Stimulated activated naive CD8-positive, alpha-beta T cell treated with anti-CD3 and anti-CD28 coated beads, Interleukin-15, Interleukin-2, amounts not matched to agents 100 U/mL and 50 U/mL, for 24 hours (primary cell): Measurements from ENCODE around the gene RBM20.

Experiments
- ATAC-seq: fragments of 150-1000 bp; cut with Tn5 transposase; one replicate; pipeline ENCODE4 v1.10.0; 2021
- DNase-seq: peaks from one replicate; pipeline ENCODE4 v3.0.0; 2021

The RBM20 gene

GRCh38 chr10:110836706-110837105 is 192.6 kb downstream of the RBM20 start:
- ATAC-seq (no peak), DNase-seq (no peak)

DNA sequence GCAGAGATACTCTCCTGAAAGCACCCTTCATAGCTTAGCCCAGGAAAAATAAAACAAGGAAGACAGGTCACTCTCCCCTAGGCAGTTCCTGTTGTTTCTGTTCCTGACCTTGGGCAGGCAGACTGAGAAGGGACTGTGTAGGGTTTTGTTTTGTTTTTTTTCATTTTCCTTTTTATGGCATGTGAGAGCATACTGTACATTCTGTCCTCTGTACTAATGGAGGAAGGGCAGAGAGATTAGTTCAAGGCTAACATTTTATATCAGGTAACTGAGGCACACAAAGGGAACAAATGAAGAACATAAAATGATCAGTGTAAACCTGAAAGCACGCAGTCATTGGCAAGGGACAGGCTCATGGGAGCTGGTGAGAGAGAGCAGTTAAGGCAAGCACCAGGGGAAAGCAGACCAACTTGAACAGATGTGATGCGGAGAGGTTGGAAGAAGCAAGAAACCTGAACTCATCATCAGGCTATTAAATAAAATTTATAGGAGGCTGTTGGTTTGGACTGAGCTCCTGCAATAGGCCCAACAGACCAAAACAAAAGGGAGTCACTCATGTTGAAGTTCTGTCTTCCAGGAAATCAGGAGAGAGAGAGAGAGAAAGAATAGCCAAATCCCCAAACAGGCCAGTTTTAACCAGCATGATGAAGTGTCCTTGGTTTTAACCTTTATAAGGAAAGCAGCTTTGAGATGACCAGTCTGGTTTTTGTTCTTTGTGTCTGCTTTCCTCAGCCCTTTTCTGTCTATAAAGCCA is 193.5 kb downstream of the RBM20 start:
- ATAC-seq, result no peak
- DNase-seq, result no peak

GRCh38 chr10:110840225-110840922 is 196.2 kb downstream of the RBM20 start:
- DNase-seq, result peak; percentile 6
- no peak for ATAC-seq

DNA sequence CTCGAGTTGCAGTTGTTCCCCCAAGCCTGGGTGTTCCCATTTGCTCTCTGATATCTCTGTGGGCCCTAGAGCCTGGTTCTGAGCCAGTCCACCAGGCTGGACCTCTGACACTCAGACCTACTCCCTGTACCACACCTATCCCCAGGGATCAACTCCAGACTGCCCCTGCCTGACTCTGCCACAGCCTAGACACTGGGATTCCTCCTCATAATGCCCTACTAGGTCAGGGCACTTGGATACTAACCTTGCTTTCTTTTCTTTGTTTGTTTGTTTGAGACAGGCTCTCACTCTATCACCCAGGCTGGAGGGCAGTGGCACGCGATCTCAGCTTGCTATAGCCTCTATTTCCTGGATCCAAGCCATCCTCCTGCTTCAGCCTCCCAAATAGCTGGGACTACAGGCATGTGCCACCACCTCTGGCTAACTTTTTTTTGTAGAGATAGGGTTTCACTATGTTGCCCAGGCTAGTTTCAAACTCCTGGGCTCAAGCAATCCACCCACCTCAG is 196.8 kb downstream of the RBM20 start:
- no peak for ATAC-seq
- peak; percentile 5 for DNase-seq

DNA sequence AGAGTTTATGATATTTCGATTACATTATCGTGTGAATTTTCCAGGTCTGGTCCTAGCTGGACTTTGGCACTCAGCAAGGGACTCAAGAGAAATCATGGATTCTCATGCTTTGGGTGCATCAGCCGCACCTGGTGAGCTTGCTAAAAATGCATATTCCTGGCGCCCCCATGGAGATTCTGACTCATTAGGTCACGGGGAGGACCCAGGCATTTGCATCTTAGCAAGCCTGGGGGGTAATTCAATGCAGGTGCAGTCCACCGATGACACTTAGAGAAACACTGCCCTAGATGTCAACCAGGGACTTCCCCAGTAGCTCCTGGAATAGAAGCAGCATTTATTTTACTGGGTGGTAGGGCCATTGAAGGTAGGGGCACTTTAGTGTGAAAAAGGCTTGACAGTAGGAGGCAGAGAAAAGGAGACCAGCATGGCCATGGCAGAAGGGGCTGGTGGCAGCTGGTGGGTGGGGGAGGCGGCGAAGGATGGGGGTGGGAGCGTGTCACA is 197.7 kb downstream of the RBM20 start:
- ATAC-seq, result peak; percentile 80
- peak; percentile 66 for DNase-seq

DNA sequence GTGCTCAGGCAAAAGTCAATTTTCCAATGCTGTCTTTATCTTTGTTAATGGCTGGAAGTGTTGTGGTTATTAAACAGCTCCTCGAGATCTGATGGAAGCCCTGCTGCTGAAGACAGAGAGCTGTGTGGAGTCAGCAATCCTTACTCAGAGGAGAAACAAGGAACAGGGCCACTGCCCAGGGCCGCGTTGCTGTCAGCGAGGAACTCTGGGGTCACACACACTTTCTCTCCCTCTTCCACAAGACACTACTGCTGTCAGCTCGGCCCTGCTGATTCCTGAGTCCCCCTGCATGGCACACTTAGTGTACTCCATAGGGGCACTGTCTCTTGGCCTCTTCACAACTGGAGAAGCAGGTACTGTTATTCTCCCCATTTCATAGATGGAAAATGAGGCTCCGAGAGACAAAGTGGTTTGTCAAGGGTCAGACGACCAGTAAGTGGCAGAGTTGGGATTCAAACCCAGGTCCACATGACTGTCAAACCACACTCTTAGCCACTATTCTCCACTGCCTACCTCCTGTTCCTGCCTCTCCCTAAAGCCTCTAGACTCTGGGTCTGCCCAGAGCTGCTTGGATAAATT is 198.3 kb downstream of the RBM20 start:
- DNase-seq (no peak), ATAC-seq (no peak)

- ATAC-seq, result peak; percentile 79
- peak; percentile 64 for DNase-seq
Observed at GRCh38 chr10:110843031-110843430, 198.9 kb downstream of the RBM20 start.

DNA sequence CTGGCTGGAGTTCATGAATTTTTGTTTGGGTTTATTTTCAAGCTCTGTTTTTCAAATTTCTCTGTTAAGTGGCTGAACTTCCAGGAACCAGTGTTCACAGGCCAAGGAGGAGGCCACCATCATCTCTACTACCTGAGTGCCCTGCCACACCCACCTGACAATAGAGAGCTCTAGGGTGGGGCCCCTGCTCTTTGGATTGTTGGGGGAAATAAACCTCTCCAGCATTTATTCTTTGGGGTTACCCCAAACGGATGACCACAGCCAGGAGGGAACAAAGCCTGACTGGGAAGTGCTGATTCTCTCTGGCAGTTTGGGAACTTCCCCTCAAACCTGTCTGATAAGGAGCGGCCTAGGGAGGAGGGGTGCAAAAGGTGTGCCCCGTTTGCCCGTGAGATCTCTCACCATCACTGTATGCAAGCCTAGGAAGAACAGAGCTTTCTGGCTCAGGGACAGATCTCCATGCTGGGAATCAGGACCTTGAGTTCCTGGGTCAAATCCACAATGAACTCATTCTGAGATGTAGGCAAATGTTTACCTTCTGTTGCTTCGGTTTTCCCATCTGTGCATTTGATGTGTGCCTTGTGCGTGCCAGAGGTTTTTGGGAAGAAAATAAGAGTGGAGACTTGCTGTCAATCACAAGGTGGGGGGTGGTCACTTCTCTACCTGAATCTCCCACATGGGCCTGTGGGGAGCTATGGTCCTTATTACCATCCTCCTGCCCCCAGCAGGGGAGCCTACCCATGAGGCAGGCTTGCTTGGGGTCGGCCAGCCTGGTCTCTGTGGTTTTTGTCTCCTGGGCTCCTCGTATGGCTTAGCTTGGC is 199.9 kb downstream of the RBM20 start:
- ATAC-seq, result no peak
- peak; percentile 4 for DNase-seq

GRCh38 chr10:110844617-110844881 is 200.4 kb downstream of the RBM20 start:
- ATAC-seq (no peak), DNase-seq (no peak)

GRCh38 chr10:110845192-110845755 is 201.1 kb downstream of the RBM20 start:
- DNase-seq, result peak; percentile 2
- no peak for ATAC-seq

DNA sequence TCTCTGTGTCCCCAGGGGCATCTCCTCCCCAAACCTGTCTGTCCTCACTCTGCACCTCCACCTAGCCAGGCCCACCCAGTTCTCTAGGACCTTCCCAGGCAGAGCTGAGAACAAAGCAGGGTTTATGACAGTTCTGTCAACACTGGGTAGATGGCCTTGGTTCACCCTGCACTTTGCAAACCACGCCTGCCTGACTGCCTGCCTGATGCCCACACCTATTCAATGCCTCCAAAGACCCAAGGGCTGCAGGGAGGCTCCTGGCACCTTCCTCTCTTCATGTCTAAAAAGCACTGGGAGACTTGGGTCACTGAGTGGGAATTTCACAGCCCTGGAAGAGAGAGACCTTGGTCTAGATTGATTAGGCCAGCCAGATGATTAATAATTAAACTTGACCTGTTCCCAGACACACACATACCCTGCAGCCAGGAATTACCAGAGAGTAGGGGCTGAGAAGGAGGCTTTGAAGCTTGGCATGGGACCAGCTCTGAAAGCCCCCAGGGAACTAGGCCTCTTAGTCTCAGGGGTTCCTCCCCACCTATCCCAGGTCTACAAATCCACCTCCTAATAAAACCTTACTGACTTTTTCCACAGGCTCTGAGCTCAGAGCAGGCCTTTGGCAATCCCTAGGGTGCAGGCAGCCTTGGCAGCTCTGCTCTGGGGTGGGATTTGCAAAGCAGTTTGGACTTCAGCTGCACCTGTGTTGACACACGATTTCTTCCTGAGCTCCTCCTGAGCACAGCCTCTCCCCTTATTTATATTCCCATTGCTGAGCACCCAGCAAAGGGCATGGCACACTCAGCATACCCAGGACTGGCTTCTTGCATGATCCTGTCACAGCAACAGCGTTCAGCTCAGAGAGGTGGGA is 201.9 kb downstream of the RBM20 start:
- DNase-seq, result peak; percentile 4
- no peak for ATAC-seq

DNA sequence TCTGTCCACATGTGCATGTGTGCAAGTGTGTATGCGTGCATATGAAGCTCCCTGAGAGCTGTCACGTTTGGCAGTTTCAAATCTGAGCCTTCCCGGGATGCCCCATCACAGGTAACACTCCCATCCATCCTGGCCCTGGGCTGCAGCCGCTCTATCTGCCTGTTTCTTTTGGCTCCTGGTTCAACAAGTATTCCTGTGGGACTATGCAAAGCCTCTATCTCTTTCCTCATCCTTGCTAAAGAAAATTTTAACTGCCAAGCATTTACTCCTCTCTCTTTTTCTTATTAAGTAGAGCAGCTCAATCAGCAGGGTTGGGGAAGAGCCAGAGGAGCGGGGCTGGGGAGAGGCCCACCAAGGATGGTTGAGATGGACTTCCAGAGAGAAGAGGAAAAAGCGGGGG is 203.2 kb downstream of the RBM20 start:
- ATAC-seq (no peak), DNase-seq (peak; percentile 2)

- no peak for DNase-seq
- no peak for ATAC-seq
Observed at GRCh38 chr10:110848106-110848505, 204.0 kb downstream of the RBM20 start.

GRCh38 chr10:110850099-110850498 is 206.0 kb downstream of the RBM20 start:
- ATAC-seq (peak; percentile 79), DNase-seq (peak; percentile 26)

DNA sequence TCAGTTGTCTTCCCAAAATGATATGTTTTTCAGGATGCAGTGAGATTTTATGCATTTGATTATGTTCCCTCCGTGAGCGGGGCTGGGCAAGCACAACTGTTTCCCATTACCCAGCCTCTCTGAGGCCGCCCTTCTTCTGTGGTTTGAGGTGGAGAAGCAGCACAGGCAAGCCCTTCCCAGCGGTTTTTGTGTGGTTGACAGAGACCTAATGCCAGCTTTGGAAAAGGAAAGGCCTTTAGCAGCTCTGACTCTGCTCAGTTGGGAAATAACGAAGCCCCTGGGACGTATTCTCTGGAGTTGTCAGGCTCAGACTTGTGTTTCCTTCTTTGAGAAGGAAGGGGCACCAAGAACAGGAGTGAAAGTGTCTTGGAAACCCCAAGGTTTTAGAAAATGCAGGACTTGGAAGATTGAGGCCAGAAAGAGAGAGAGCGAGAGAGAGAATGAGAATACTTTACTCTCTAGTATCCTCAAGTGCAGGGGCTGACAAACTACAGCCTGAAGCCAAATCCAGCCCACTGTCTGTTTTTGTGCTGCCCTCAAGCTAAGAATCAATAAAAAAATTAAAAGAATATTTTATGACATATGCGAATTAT is 207.0 kb downstream of the RBM20 start:
- DNase-seq (peak; percentile 41), ATAC-seq (no peak)

GRCh38 chr10:110852255-110852896 is 208.2 kb downstream of the RBM20 start:
- ATAC-seq, result peak; percentile 79

DNA sequence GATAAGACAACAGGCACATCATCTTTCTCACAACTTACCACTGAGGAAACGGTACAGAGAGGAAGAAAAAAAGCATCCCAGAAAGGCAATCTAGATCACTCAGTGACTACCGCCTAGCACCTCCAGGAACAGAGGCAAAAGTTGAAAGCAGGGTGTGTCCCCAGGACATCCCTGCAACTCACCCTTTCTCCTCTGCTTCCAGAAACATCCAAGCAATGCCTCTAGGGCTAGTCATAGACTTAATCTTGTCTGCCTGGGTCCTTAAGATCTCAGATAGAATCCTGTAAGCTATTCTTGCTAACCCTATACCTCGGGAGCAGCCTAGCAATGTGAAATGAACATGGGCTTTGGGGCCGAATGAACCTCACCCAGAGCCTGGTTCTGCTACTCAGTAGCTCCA is 208.8 kb downstream of the RBM20 start:
- no peak for ATAC-seq
- peak; percentile 1 for DNase-seq

More at GRCh38 chr10:110852255-110852896, 208.2 kb downstream of the RBM20 start:
- DNase-seq, result peak; percentile 52

GRCh38 chr10:110853921-110854605 is 209.9 kb downstream of the RBM20 start:
- ATAC-seq, result no peak
- no peak for DNase-seq
